Astrocyte (in vitro differentiated cells and primary cell): ENCODE measurements around the gene GTPBP3. TPM values are rescaled to one million over a fixed set of nuclear protein-coding genes. Genes with fewer than 3 reads are reported as not detected.
A peak's percentile ranks its signal among the peaks of the same experiment; 100 is the strongest.

Experiments
- DNase-seq: peaks from one replicate; pipeline ENCODE4 v3.0.0-alpha.2; 2010; ENCODE audit warnings: low read depth
- FAIRE-seq: peaks from 2 replicates; lab custom pipeline; 2011; peaks lifted over from hg19 to GRCh38; lab: Jason Lieb, UNC
- H2AFZ ChIP-seq: 2 replicates; pipeline ENCODE4 v1.6.0; 2012; ENCODE audit warnings: low read depth, low read length, inconsistent platforms
- H3K27ac ChIP-seq: 2 replicates; pipeline ENCODE4 v1.5.1; 2011; ENCODE audit warnings: low read depth, low read length, inconsistent platforms
- H3K27me3 ChIP-seq: 2 replicates; pipeline ENCODE4 v1.6.0; 2011; ENCODE audit warnings: low read length, inconsistent platforms; ENCODE audit not compliant: insufficient read depth
- H3K36me3 ChIP-seq: 2 replicates; pipeline ENCODE4 v1.5.1; 2011; ENCODE audit warnings: low read length, inconsistent platforms; ENCODE audit not compliant: insufficient read depth
- H3K4me1 ChIP-seq: 2 replicates; pipeline ENCODE4 v1.5.1; 2011; ENCODE audit warnings: low read length, inconsistent platforms; ENCODE audit not compliant: insufficient read depth
- H3K4me2 ChIP-seq: 2 replicates; pipeline ENCODE4 v1.6.0; 2012; ENCODE audit warnings: low read length, inconsistent platforms
- H3K4me3 ChIP-seq: 2 replicates; pipeline ENCODE4 v1.5.1; 2011; ENCODE audit warnings: low read depth, mild to moderate bottlenecking, low read length, inconsistent platforms; ENCODE audit not compliant: insufficient read depth
- H3K79me2 ChIP-seq: 2 replicates; pipeline ENCODE4 v1.6.0; 2012; ENCODE audit warnings: mild to moderate bottlenecking, low read length, inconsistent platforms; ENCODE audit not compliant: insufficient read depth
- H3K9ac ChIP-seq: 2 replicates; pipeline ENCODE4 v1.6.0; 2012; ENCODE audit warnings: mild to moderate bottlenecking, low read length, inconsistent platforms
- H3K9me3 ChIP-seq: 2 replicates; pipeline ENCODE4 v1.5.1; 2012; ENCODE audit warnings: low read depth, mild to moderate bottlenecking, low read length, inconsistent platforms; ENCODE audit not compliant: insufficient read depth
- H4K20me1 ChIP-seq: 2 replicates; pipeline ENCODE4 v1.6.0; 2012; ENCODE audit warnings: low read length, inconsistent platforms; ENCODE audit not compliant: insufficient read depth
- H3K27ac Mint-ChIP-seq: one replicate; pipeline ENCODE4 v1.8.0; 2021; ENCODE audit warnings: mild to moderate bottlenecking, mixed read lengths; ENCODE audit not compliant: unreplicated experiment
- H3K27me3 Mint-ChIP-seq: one replicate; pipeline ENCODE4 v1.8.0; 2021; ENCODE audit warnings: low read depth, mixed read lengths; ENCODE audit not compliant: unreplicated experiment
- H3K36me3 Mint-ChIP-seq: one replicate; pipeline ENCODE4 v1.8.0; 2021; ENCODE audit warnings: low read depth, mixed read lengths; ENCODE audit not compliant: unreplicated experiment
- H3K4me1 Mint-ChIP-seq: one replicate; pipeline ENCODE4 v1.8.0; 2021; ENCODE audit warnings: low read depth, mixed read lengths; ENCODE audit not compliant: unreplicated experiment
- H3K4me3 Mint-ChIP-seq: one replicate; pipeline ENCODE4 v1.8.0; 2021; ENCODE audit warnings: mild to moderate bottlenecking, moderate library complexity, mixed read lengths; ENCODE audit not compliant: unreplicated experiment
- H3K9me3 Mint-ChIP-seq: one replicate; pipeline ENCODE4 v1.8.0; 2021; ENCODE audit warnings: mild to moderate bottlenecking, mixed read lengths; ENCODE audit not compliant: unreplicated experiment
- EZH2 ChIP-seq: IDR thresholded peaks from 2 replicates; pipeline ENCODE4 v1.6.1; 2012; ENCODE audit warnings: mild to moderate bottlenecking, low read length, inconsistent platforms; ENCODE audit not compliant: insufficient read depth
- total RNA-seq: library from RNA; stranded (reverse); gene quantifications from 2 replicates; pipeline ENCODE4 v1.2.1, GENCODE V29; 2021
- TF ChIP-seq, protein P1 (sequence below): IDR thresholded peaks from 2 replicates; pipeline ENCODE4 v1.5.1; 2011; ENCODE audit warnings: low read depth, mild to moderate bottlenecking, inconsistent platforms, low read length, moderate library complexity; ENCODE audit not compliant: insufficient read depth

GTPBP3 gene
- total RNA-seq, 1 donor from 2014 or later: 21.7 TPM

DNA sequence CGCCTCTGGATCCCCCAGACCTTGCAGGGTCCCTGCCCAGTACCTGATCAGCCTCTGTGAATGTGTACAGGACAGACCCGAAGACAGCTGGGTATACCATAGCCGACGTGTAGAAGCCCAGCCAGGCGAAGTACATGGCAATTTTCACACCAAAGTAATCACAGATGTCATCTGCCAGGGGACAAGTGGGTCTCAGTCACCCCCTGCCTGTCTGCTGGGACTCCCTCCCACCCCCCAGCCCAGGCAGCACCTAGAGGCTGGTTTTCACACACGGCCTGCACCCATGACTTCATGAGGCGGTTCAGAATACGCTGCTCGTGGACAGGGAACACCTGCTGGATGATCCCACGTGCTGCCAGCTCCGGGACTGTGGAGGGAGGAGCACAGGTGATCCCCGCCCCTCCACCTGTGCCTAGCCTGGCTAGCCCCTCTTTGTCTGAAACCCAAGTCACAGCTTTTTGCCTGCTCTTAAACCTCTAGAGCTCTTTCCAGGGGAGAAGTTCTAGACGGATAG is 6.3 kb upstream of the GTPBP3 start:
- TF ChIP-seq, protein P1, sequence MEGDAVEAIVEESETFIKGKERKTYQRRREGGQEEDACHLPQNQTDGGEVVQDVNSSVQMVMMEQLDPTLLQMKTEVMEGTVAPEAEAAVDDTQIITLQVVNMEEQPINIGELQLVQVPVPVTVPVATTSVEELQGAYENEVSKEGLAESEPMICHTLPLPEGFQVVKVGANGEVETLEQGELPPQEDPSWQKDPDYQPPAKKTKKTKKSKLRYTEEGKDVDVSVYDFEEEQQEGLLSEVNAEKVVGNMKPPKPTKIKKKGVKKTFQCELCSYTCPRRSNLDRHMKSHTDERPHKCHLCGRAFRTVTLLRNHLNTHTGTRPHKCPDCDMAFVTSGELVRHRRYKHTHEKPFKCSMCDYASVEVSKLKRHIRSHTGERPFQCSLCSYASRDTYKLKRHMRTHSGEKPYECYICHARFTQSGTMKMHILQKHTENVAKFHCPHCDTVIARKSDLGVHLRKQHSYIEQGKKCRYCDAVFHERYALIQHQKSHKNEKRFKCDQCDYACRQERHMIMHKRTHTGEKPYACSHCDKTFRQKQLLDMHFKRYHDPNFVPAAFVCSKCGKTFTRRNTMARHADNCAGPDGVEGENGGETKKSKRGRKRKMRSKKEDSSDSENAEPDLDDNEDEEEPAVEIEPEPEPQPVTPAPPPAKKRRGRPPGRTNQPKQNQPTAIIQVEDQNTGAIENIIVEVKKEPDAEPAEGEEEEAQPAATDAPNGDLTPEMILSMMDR: no peak
- no peak for TF ChIP-seq EZH2
- Mint-ChIP-seq H3K4me3 (no peak overlapping the region), H3K27me3 (peaks cover 2% of the 10 kb centered on the region), H3K4me1 (peaks cover 9% of the 10 kb centered on the region), H3K27ac (no peak overlapping the region), H3K36me3 (peaks cover 7% of the 10 kb centered on the region), H3K9me3 (no peaks in the 10 kb centered on the region)
- Histone ChIP-seq H2AFZ (no peak overlapping the region), H3K4me3 (no peak overlapping the region), H3K36me3 (no peaks in the 10 kb centered on the region), H3K4me1 (peaks cover 8% of the 10 kb centered on the region), H3K79me2 (no peaks in the 10 kb centered on the region), H3K9ac (no peak overlapping the region), H3K27ac (no peak overlapping the region), H4K20me1 (peaks cover 2% of the 10 kb centered on the region), H3K9me3 (no peaks in the 10 kb centered on the region), H3K4me2 (no peak overlapping the region), H3K27me3 (no peaks in the 10 kb centered on the region)
- DNase-seq (no peak), FAIRE-seq (no peak)

DNA sequence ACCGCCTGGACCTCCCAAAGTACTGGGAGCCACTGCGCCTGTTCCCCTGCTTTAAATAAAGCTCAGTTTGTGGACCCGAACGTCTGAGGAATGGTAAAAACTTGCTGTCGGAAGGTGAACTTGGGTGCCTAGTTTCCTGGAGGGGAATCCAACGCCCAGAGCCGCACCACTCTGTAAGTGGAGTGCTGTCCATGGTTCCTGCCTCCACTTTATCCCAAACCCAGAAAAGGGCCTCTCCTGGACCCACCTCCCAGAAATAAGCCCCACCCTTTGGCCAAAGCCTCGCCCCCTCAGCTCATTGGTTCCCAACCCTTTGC is 5.0 kb upstream of the GTPBP3 start:
- H3K9ac ChIP-seq: no peak overlapping the region
- H3K9me3 ChIP-seq: no peaks in the 10 kb centered on the region
- no peak overlapping the region for H3K4me3 ChIP-seq
- H3K4me1 Mint-ChIP-seq: peaks cover 3% of the 10 kb centered on the region
- H4K20me1 ChIP-seq: peaks cover 2% of the 10 kb centered on the region
- H3K36me3 ChIP-seq: no peaks in the 10 kb centered on the region
- DNase-seq (no peak), FAIRE-seq (no peak)
- no peak overlapping the region for H3K27ac ChIP-seq
- no peak overlapping the region for H3K4me3 Mint-ChIP-seq
- H3K4me2 ChIP-seq: no peak overlapping the region
- H3K27me3 Mint-ChIP-seq: peaks cover 2% of the 10 kb centered on the region
- H3K36me3 Mint-ChIP-seq: peaks cover 7% of the 10 kb centered on the region
- no peaks in the 10 kb centered on the region for H3K9me3 Mint-ChIP-seq
- peaks cover 8% of the 10 kb centered on the region for H3K4me1 ChIP-seq
- no peak overlapping the region for H3K27ac Mint-ChIP-seq
- H3K79me2 ChIP-seq: no peaks in the 10 kb centered on the region
- no peak overlapping the region for H2AFZ ChIP-seq
- H3K27me3 ChIP-seq: no peaks in the 10 kb centered on the region
- no peak for TF ChIP-seq EZH2
- TF ChIP-seq, protein P1: no peak

DNA sequence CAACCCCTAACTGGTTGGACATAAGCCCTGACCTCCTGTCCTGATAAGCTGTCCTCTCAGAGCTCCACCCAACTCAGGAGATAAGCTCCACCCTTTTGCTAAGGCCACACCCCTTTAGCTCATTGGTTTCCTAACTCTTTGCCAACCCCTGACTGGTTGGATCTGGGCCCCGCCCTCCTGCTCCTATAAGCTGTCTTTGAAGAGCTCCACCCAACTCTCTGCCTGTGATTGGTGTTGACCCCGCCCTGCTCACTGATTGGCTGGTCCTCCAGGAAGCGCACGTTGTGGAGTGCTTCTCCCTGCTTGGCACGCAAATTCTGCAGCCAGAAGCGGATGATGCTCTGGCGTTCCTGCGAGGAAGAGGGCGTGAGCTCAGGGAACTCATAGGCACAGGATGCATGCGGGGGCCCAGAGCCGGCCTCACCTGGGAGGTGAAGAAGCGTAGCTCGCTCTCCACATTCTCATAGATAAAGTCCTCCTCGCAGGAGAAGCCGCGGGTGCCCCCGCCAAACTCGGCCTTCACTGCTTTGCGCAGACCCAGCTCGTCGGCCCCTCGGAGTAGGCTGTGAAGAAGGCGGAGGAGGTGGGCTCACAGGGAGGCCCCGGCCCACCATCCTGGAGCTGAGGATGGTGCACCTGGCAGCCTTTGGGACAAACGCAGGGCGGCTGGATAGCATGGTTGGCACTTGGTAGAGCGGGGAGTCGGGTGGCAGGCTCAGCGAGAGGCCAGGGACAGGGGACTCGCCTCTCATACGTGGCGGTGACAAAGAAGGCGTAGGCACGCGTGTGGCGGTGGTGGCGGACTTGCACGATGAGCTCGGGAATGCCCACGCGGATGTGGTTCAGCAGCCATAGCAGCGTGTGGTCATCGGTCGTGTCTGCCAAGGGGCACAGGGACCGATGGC is 4.4 kb upstream of the GTPBP3 start:
- H3K27me3 Mint-ChIP-seq: no peaks in the 10 kb centered on the region
- Histone ChIP-seq H3K4me1 (peaks cover 11% of the 10 kb centered on the region), H4K20me1 (peaks cover 2% of the 10 kb centered on the region), H3K27me3 (no peaks in the 10 kb centered on the region), H3K79me2 (peaks cover 3% of the 10 kb centered on the region), H3K4me3 (no peak overlapping the region), H3K4me2 (no peak overlapping the region), H3K9ac (no peak overlapping the region), H2AFZ (no peak overlapping the region), H3K9me3 (no peaks in the 10 kb centered on the region), H3K27ac (no peak overlapping the region), H3K36me3 (no peaks in the 10 kb centered on the region)
- no peak overlapping the region for H3K27ac Mint-ChIP-seq
- DNase-seq (peak; percentile 25), FAIRE-seq (no peak)
- H3K4me1 Mint-ChIP-seq: peaks cover 3% of the 10 kb centered on the region
- H3K4me3 Mint-ChIP-seq: peak overlapping the region; percentile 78
- H3K9me3 Mint-ChIP-seq: no peaks in the 10 kb centered on the region
- no peak for TF ChIP-seq EZH2
- TF ChIP-seq, protein P1: no peak
- peaks cover 7% of the 10 kb centered on the region for H3K36me3 Mint-ChIP-seq
